GM12873 (cell line): Measurements from ENCODE around the gene MYLK4.

Experiments used
- CTCF ChIP-seq: IDR thresholded peaks from 2 replicates; pipeline ENCODE4 v1.5.1; 2012; ENCODE audit warnings: low read depth, mild to moderate bottlenecking, moderate library complexity, low read length, control low read depth; ENCODE audit not compliant: insufficient read depth; ENCODE audit errors: missing control alignments

MYLK4 gene

GRCh38 chr6:2653369-2654032 is 97.2 kb downstream of the MYLK4 start:
- no peak for TF ChIP-seq CTCF

GRCh38 chr6:2652611-2653010 is 98.1 kb downstream of the MYLK4 start:
- TF ChIP-seq CTCF, result no peak

- TF ChIP-seq CTCF, result no peak
Measured at GRCh38 chr6:2651961-2652360, 98.8 kb downstream of the MYLK4 start.

GRCh38 chr6:2651536-2651935 is 99.2 kb downstream of the MYLK4 start:
- no peak for TF ChIP-seq CTCF

GRCh38 chr6:2646346-2646745 is 104.4 kb downstream of the MYLK4 start:
- no peak for TF ChIP-seq CTCF

GRCh38 chr6:2643935-2644539 is 106.7 kb downstream of the MYLK4 start:
- no peak for TF ChIP-seq CTCF

GRCh38 chr6:2643130-2643529 is 107.6 kb downstream of the MYLK4 start:
- TF ChIP-seq CTCF, result no peak
